ENCODE measurements around the gene CASK.

CASK gene

DNA sequence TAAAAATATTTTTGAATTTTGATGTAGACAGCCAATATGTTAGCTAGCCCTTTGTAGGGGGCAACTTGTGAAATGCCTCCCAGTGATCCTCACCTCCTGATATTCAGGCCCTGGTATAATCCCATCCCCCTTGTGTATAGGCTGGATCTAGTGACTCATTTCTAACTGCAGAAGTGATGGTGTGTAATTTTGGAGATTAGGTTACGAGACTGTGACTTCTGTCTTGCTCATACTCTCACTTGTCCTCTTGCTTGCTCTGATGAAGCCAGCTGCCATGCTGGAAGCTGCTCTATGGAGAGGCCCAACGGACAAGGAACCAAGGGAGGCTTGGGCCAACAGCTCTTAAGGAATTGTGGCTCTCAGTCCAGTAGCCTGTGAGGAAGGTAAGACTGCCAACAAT lies 137.7 kb downstream of the CASK start:
- peak; percentile 6 for DNase-seq (ENCODE audit: low read depth)
- no peak overlapping the region for H3K4me3 ChIP-seq (replicated peaks; ENCODE audit: low read depth, low read length)
- TF ChIP-seq, protein P1, sequence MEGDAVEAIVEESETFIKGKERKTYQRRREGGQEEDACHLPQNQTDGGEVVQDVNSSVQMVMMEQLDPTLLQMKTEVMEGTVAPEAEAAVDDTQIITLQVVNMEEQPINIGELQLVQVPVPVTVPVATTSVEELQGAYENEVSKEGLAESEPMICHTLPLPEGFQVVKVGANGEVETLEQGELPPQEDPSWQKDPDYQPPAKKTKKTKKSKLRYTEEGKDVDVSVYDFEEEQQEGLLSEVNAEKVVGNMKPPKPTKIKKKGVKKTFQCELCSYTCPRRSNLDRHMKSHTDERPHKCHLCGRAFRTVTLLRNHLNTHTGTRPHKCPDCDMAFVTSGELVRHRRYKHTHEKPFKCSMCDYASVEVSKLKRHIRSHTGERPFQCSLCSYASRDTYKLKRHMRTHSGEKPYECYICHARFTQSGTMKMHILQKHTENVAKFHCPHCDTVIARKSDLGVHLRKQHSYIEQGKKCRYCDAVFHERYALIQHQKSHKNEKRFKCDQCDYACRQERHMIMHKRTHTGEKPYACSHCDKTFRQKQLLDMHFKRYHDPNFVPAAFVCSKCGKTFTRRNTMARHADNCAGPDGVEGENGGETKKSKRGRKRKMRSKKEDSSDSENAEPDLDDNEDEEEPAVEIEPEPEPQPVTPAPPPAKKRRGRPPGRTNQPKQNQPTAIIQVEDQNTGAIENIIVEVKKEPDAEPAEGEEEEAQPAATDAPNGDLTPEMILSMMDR (IDR thresholded peaks at IDR 0.05; ENCODE audit: low read length, missing control alignments): no peak

DNA sequence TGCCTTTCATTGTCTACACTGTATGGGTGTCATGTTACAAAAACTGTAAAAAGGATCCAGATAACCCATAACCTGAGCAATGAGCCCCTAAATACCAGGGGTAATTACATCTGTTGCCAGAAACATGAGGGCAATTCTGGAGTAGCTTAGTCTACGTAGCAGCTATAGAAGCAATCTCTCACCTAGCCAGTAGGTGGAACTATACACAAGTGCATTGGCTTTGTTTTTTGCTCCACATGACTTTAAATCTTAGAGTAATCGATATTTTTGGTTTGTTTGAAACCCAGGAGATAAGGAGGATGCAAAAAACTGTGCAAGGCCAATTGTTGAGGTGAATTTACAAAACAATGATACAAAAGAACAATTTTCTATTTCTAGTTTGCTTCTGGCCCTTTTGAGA lies 141.9 kb downstream of the CASK start:
- no peak overlapping the region for H3K4me3 ChIP-seq (replicated peaks; ENCODE audit: low read depth, low read length)
- TF ChIP-seq, protein P1 (IDR thresholded peaks at IDR 0.05; ENCODE audit: low read length, missing control alignments): peak; percentile 70
- peak; percentile 60 for DNase-seq (ENCODE audit: low read depth)

DNA sequence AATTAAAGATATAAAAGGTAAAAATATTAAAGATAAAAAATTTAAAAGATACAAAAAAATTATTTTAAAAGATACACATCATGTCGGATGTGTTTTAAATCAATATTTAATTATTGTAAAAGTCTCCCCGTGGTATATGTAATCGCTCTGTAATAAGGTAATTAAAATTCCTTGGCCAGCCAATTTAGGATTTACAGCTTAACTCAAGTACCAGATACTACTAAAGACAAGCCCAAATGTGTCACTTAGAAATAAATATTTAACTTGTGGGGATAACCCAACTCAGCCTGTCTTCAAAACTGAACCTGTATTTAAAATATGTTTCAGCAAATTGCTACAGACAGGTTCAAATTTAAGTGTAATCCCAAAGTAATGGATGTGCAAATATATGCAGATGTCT lies 143.4 kb downstream of the CASK start:
- no peak for DNase-seq (ENCODE audit: low read depth)
- H3K4me3 ChIP-seq (replicated peaks; ENCODE audit: low read depth, low read length): no peak overlapping the region
- TF ChIP-seq, protein P1 (IDR thresholded peaks at IDR 0.05; ENCODE audit: low read length, missing control alignments): no peak

DNA sequence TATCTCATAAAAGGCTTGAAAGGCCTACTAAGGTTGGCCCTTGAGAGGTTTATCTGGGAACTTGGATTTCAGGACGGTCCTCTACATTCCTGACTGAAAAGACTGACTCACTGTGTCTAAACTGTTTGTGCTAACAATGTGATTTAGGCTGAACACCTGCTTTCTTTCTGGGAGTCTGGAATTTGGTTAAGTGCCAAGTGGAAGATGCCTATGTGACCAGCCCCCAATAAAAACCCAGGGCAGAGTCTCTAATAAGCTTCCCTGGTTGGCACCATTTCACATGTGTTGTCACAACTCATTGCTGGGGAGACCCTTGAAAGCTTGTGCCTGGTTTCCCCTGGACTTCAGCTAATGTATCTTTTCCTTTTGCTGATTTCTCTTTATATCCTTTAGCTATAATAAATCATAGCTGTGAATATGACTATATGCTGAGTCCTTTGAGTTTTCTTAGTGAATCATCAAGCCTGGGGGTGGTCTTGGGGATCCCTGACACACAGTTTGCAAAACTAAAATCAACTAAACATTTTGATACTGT lies 144.3 kb downstream of the CASK start:
- peak; percentile 53 for DNase-seq (ENCODE audit: low read depth)
- H3K4me3 ChIP-seq (replicated peaks; ENCODE audit: low read depth, low read length): no peak overlapping the region
- TF ChIP-seq, protein P1 (IDR thresholded peaks at IDR 0.05; ENCODE audit: low read length, missing control alignments): no peak

DNA sequence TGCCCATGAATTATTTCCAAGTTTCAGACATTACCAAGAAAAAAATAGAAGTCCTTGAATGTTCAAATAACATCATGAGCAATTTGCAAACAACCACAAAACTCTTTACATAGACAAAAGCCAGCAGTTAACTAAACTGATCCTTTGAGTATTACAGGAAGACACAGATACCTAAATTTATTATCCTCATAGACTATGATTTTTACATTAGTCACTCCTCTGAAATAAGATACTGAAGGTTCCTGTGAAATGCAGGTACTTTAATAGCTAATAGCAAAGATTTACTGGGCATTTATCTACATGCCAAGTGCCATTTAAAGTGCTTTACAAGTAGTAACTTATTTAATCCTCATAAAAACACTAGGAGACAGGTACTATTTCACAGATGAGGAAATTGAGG lies 161.7 kb downstream of the CASK start:
- TF ChIP-seq, protein P1 (IDR thresholded peaks at IDR 0.05; ENCODE audit: low read length, missing control alignments): no peak
- DNase-seq (ENCODE audit: low read depth): no peak
- H3K4me3 ChIP-seq (replicated peaks; ENCODE audit: low read depth, low read length): no peak overlapping the region

DNA sequence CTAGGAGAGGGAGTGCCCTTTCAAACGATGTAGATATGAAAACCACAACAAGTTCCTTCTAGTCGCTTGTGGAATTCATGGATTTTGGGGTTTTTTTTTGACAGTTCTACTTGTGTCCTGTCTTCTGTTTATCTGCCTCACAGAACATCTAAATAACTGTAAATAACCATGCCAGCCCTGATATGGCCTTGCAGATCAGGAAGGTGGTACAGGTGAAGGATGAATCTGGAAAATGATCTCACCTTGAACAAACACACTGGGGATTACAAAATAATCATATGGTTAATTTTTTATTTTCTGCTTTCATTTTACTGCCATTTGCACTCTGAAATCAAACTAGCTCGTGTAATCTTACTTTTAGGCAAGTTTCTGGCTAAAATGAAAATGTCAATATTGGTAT lies 162.2 kb downstream of the CASK start:
- no peak for DNase-seq (ENCODE audit: low read depth)
- TF ChIP-seq, protein P1 (IDR thresholded peaks at IDR 0.05; ENCODE audit: low read length, missing control alignments): no peak
- H3K4me3 ChIP-seq (replicated peaks; ENCODE audit: low read depth, low read length): no peak overlapping the region

DNA sequence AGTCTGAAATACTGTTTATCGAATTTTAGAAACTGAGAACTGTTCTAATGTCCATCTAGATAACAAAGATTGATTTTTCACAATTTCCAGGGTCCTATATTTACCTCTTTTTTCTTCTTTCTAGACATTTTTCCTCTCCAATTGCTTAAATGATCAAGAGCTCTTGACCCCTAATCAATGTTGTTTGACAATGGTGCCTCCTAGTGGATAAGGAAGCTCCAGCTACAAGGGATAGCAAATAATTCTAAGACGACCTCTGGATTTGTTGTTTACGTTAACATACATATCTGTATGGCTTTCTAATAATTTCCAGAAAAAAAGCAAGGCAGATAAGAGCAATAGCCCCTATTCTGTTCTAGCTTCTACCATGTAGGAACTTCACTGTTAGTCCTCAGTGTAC lies 163.5 kb downstream of the CASK start:
- peak; percentile 58 for DNase-seq (ENCODE audit: low read depth)
- no peak overlapping the region for H3K4me3 ChIP-seq (replicated peaks; ENCODE audit: low read depth, low read length)
- TF ChIP-seq, protein P1 (IDR thresholded peaks at IDR 0.05; ENCODE audit: low read length, missing control alignments): peak; percentile 55
